ENCODE measurements around the gene PCA3. TPM values are rescaled to one million over a fixed set of nuclear protein-coding genes. Genes with fewer than 3 reads are reported as not detected.
A peak's percentile ranks its signal among the peaks of the same experiment; 100 is the strongest.

The PCA3 gene
- total RNA-seq, 1 experiment from 2014 or later = not detected

- Histone ChIP-seq H2AFZ (ENCODE audit: low read depth, low read length, poor library complexity, severe bottlenecking) (no peak overlapping the region), H3K79me2 (ENCODE audit: insufficient read depth, low read length) (no peaks in the 10 kb centered on the region), H3K9me2 (ENCODE audit: insufficient read depth) (no peaks in the 10 kb centered on the region), H3K36me3 (ENCODE audit: control insufficient read depth in 1 of 2, insufficient read depth in 2 of 2, low read length in 2 of 2) (no peaks in the 10 kb centered on the region), H3K4me1 (ENCODE audit: control insufficient read depth in 1 of 2, insufficient read depth in 2 of 2, low read length in 2 of 2) (no peaks in the 10 kb centered on the region), H3K27ac (ENCODE audit: low read depth, low read length) (no peak overlapping the region), H3K4me3 (replicated peaks in 1 of 2; ENCODE audit: low read depth in 1 of 2, low read length in 2 of 2) (no peak overlapping the region), H3K4me2 (ENCODE audit: low read length) (no peak overlapping the region), H4K20me1 (ENCODE audit: insufficient read depth) (no peaks in the 10 kb centered on the region), H3K9ac (ENCODE audit: low read length) (no peak overlapping the region), H3K27me3 (ENCODE audit: insufficient read depth, low read length) (0 out of 2 replicates have a peak, but pooled peaks cover 11% of the 10 kb centered on the region), H3K9me3 (ENCODE audit: control insufficient read depth in 1 of 2, insufficient read depth in 1 of 2, low read depth in 1 of 2, low read length in 2 of 2) (no peaks in the 10 kb centered on the region)
- ChIA-PET CTCF (interaction anchor here (0.6 to 5.7 kb wide), 21 partner anchors 9 to 360 kb away, joined by 3 to 89 read pairs (median 5); no protein-coding TSS in a partner anchor), RAD21 (ENCODE audit: low non-redundant PET in 1 of 2, low total read pairs in 2 of 2, uncharacterized antibody in 2 of 2, unreplicated experiment in 2 of 2) (interaction anchor here (0.7 to 2.1 kb wide), 3 partner anchors 177 to 186 kb away, joined by 3 to 11 read pairs (median 7); no protein-coding TSS in a partner anchor), POLR2A (no interaction called here)
- ATAC-seq (peak; percentile 90), DNase-seq (ENCODE audit: low read depth, low spot score) (peak; percentile 59)
- BruUV-seq (replicated peaks) = no TSS peak
- intact Hi-C loops (cut with micrococcal nuclease) = loop anchor here (1.0 to 5.0 kb wide), 4 partner anchors 177 to 340 kb away; no protein-coding TSS in a partner anchor
- TF ChIP-seq ZNF274 (IDR thresholded peaks at IDR 0.05; ENCODE audit: low read depth, low read length) (no peak), ELF1 (IDR thresholded peaks at IDR 0.05; ENCODE audit: borderline replicate concordance, low read depth) (no peak), EZH2 (IDR thresholded peaks at IDR 0.05) (no peak), RAD21 (IDR thresholded peaks at IDR 0.05; ENCODE audit: low read depth) (peak; percentile 92), MAX (IDR thresholded peaks at IDR 0.05) (no peak), POLR2A (IDR thresholded peaks at IDR 0.05; ENCODE audit: borderline replicate concordance, extremely low read depth, insufficient read depth, insufficient read length) (no peak), POLR2AphosphoS5 (IDR thresholded peaks at IDR 0.05; ENCODE audit: low read depth, low read length) (no peak)
- TF ChIP-seq, protein P1, sequence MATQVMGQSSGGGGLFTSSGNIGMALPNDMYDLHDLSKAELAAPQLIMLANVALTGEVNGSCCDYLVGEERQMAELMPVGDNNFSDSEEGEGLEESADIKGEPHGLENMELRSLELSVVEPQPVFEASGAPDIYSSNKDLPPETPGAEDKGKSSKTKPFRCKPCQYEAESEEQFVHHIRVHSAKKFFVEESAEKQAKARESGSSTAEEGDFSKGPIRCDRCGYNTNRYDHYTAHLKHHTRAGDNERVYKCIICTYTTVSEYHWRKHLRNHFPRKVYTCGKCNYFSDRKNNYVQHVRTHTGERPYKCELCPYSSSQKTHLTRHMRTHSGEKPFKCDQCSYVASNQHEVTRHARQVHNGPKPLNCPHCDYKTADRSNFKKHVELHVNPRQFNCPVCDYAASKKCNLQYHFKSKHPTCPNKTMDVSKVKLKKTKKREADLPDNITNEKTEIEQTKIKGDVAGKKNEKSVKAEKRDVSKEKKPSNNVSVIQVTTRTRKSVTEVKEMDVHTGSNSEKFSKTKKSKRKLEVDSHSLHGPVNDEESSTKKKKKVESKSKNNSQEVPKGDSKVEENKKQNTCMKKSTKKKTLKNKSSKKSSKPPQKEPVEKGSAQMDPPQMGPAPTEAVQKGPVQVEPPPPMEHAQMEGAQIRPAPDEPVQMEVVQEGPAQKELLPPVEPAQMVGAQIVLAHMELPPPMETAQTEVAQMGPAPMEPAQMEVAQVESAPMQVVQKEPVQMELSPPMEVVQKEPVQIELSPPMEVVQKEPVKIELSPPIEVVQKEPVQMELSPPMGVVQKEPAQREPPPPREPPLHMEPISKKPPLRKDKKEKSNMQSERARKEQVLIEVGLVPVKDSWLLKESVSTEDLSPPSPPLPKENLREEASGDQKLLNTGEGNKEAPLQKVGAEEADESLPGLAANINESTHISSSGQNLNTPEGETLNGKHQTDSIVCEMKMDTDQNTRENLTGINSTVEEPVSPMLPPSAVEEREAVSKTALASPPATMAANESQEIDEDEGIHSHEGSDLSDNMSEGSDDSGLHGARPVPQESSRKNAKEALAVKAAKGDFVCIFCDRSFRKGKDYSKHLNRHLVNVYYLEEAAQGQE (IDR thresholded peaks at IDR 0.05; ENCODE audit: low read depth) = no peak
- TF ChIP-seq, protein P2, sequence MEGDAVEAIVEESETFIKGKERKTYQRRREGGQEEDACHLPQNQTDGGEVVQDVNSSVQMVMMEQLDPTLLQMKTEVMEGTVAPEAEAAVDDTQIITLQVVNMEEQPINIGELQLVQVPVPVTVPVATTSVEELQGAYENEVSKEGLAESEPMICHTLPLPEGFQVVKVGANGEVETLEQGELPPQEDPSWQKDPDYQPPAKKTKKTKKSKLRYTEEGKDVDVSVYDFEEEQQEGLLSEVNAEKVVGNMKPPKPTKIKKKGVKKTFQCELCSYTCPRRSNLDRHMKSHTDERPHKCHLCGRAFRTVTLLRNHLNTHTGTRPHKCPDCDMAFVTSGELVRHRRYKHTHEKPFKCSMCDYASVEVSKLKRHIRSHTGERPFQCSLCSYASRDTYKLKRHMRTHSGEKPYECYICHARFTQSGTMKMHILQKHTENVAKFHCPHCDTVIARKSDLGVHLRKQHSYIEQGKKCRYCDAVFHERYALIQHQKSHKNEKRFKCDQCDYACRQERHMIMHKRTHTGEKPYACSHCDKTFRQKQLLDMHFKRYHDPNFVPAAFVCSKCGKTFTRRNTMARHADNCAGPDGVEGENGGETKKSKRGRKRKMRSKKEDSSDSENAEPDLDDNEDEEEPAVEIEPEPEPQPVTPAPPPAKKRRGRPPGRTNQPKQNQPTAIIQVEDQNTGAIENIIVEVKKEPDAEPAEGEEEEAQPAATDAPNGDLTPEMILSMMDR (IDR thresholded peaks at IDR 0.05 in 2 of 3, conservative IDR thresholded peaks at IDR 0.05 in 1 of 3; ENCODE audit: borderline replicate concordance in 1 of 3, insufficient read depth in 1 of 3, low read depth in 2 of 3, low read length in 2 of 3) = peak; percentile 63 to 89 (median 88)
Measured at GRCh38 chr9:76810377-76810957, 46.2 kb downstream of the PCA3 start.
